SK-N-MC (cell line): ENCODE measurements around the gene NSMCE4A.

Source experiments
- DNase-seq: peaks from one replicate; pipeline ENCODE4 v3.0.0-alpha.2; 2011; ENCODE audit warnings: low read depth, low spot score
- H3K27ac ChIP-seq: fragments of 200-600 bp; sonication (generic); 2 replicates; pipeline ENCODE4 v1.5.1; 2016; ENCODE audit warnings: mixed run types
- H3K36me3 ChIP-seq: fragments of 200-600 bp; sonication (generic); 2 replicates; pipeline ENCODE4 v1.6.1; 2017; ENCODE audit warnings: antibody characterized with exemption, low read length, mixed read lengths; ENCODE audit not compliant: insufficient read depth
- H3K4me3 ChIP-seq: fragments of 200-600 bp; sonication (generic); 2 replicates; pipeline ENCODE4 v1.5.1; 2016
- H3K9ac ChIP-seq: fragments of 200-600 bp; sonication (generic); 2 replicates; pipeline ENCODE4 v1.8.0; 2017; ENCODE audit warnings: mixed run types, mixed read lengths; ENCODE audit not compliant: insufficient read length
- H3K9me3 ChIP-seq: fragments of 200-600 bp; sonication (generic); 2 replicates; pipeline ENCODE4 v1.6.1; 2017; ENCODE audit warnings: low read depth, mild to moderate bottlenecking, antibody characterized with exemption, low read length, moderate library complexity, mixed read lengths
- EZH2 ChIP-seq: fragments of 200-600 bp; sonication (generic); IDR thresholded peaks from one replicate; pipeline ENCODE4 v1.6.1; 2017; ENCODE audit warnings: antibody characterized with exemption
- FOXP2 ChIP-seq: optimal IDR thresholded peaks from 2 replicates; pipeline ENCODE3; 2011; ENCODE audit warnings: mild to moderate bottlenecking, moderate library complexity; ENCODE audit not compliant: insufficient read depth; ENCODE audit errors: extremely low read length, control extremely low read depth
- POLR2AphosphoS5 ChIP-seq: IDR thresholded peaks from 2 replicates; pipeline ENCODE4 v1.6.1; 2012; ENCODE audit warnings: mild to moderate bottlenecking, low read depth, low read length, borderline replicate concordance

The NSMCE4A gene

DNA sequence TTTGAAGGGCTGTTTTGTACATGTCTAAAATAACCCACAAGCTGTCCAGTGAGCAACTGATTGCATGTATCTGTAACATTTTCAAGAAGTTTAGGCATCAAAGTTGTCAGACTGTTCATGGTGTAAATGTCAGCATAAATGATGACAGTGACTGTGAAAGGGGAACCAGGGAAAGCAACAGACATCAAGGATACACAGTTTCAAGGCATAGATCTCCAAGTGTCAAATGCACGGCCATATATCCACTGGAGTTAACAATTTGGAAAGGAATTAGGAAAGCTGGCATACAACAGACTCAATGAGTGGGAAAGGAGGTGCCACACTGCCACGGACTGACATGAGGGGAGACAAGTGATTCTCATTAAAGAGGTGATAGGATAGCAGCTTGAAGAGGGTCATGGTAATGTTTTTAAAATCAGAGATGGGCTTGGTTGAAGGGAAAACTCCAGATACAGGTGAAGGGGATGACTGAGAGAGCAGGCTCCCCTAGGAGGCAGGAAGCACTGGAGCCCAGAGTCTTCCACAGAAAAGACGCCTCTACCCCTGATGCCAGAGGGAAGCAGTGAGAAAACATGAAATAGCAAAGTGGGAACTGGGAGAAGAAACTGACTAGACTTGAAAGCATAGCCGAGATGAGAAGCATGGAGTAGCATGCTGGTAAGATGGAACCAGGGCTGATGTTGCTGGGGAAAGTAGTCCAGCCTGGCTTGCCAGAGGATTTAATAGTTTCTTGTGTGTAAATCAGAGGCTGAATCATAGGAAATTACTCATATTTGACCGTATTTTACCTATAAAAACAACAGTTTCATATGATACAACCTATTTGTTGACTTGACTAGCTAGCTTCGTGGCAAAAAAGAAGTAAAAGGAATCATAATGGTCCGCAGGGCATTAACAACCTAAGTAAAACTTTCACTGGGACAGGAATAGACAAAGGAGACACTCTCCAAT lies 18.6 kb downstream of the NSMCE4A start:
- H3K9ac ChIP-seq = no peak overlapping the region

GRCh38 chr10:121952226-121952625 lies 22.8 kb downstream of the NSMCE4A start:
- H3K36me3 ChIP-seq = no peaks in the 10 kb centered on the region
- no peak for DNase-seq
- TF ChIP-seq EZH2 (no peak), FOXP2 (no peak), POLR2AphosphoS5 (no peak)
- no peak overlapping the region for H3K9ac ChIP-seq
- no peaks in the 10 kb centered on the region for H3K9me3 ChIP-seq
- no peak overlapping the region for H3K4me3 ChIP-seq
- no peak overlapping the region for H3K27ac ChIP-seq

More for the DNA sequence above, 18.6 kb downstream of the NSMCE4A start:
- Histone ChIP-seq H3K36me3 (peaks cover 7% of the 10 kb centered on the region), H3K27ac (no peak overlapping the region), H3K4me3 (no peak overlapping the region), H3K9me3 (no peaks in the 10 kb centered on the region)
- no peak for DNase-seq
- no peak for TF ChIP-seq POLR2AphosphoS5
- TF ChIP-seq FOXP2 = no peak
- no peak for TF ChIP-seq EZH2

DNA sequence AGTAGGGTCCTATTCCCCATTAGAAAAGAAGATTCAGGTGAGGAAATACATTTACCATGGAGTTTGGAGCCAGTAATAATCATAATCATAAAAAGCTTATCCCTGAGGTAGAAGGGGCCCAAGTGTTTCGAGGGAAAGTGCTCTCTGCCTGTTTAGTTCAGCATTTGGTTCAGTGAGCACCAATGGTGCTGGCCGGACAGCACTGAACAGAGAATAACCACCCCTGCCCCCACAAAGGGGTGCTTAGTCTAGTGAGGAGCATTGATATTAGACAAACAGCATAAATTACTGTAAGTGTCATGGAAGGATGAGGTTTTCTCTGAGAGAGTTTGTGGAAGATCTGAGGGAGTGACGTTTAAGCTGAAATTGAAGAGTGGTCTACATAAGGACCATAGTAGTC lies 25.6 kb downstream of the NSMCE4A start:
- Histone ChIP-seq H3K9ac (no peak overlapping the region), H3K36me3 (no peaks in the 10 kb centered on the region), H3K9me3 (no peaks in the 10 kb centered on the region), H3K27ac (no peak overlapping the region), H3K4me3 (no peak overlapping the region)
- no peak for TF ChIP-seq EZH2
- no peak for TF ChIP-seq FOXP2
- no peak for TF ChIP-seq POLR2AphosphoS5
- DNase-seq = no peak

DNA sequence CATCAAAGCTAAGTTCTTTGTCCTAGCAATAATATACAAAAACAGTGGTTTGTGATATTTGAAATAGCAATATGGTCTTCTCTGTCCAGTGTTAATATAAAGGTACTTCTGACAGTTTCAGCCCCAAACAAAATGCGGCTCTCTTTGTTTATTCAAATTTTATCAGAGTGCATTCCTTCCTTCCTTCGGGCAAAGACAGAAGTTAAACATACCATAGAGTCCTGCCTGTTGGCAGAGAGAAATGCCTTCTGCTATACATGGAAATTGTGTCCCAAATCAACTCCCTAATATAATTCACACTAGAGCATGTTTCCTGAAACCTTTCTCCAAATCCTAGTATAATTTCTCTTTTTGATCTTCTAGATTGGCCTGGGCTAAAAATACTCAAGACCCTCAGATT lies 26.0 kb downstream of the NSMCE4A start:
- H3K36me3 ChIP-seq = no peaks in the 10 kb centered on the region
- no peaks in the 10 kb centered on the region for H3K9me3 ChIP-seq

DNA sequence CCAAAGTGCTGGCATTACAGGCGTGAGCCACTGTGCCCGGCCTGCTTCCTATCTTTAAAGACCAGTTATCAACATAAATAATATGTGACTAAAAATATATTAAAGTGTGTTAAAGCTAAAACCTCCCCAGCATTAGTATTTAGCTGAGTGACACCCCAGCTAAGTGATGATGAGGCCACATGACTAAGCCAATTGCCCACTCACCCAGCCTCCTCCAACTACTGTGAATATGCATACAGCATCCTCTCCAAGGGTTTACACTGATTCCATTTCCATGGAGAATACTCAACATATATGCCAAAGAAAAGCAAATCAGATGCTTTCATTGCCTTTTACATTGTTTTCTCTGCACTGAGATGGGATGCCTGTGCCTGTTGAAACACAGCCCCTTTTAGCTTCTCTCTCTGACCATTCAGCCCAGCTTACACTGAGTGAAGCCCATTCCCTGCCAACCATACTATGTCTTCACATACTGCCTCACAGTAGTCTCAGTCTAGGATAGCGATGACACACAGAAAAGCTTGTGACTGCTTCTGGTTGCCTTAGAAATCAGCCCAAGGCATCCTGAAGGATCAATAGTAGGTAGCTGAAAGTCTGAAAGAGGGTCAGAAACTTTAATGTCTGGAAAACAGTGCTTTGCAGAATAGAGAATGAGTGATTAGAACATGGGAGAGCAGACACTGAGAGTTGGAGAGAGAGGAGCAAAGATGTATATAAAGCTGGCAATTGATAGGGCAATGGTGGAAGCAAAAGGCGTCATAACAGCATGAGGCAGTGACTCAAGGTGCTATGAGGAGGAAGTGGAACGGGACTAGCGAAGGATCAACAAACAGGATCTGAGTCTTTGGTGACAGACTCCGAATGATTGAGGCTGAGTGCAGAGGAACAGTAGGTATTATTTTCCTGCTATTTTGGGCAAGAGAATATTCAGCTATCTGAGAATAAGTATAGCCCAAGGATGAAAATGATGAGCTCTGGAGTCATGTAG lies 27.4 kb downstream of the NSMCE4A start:
- DNase-seq = no peak
- no peak for TF ChIP-seq FOXP2
- no peak for TF ChIP-seq EZH2
- no peak for TF ChIP-seq POLR2AphosphoS5
- no peak overlapping the region for H3K27ac ChIP-seq

More for the DNA sequence above, 26.0 kb downstream of the NSMCE4A start:
- TF ChIP-seq POLR2AphosphoS5 = no peak
- TF ChIP-seq FOXP2 = no peak
- no peak for TF ChIP-seq EZH2
- Histone ChIP-seq H3K4me3 (no peak overlapping the region), H3K9ac (no peak overlapping the region), H3K27ac (no peak overlapping the region)
- DNase-seq = no peak

DNA sequence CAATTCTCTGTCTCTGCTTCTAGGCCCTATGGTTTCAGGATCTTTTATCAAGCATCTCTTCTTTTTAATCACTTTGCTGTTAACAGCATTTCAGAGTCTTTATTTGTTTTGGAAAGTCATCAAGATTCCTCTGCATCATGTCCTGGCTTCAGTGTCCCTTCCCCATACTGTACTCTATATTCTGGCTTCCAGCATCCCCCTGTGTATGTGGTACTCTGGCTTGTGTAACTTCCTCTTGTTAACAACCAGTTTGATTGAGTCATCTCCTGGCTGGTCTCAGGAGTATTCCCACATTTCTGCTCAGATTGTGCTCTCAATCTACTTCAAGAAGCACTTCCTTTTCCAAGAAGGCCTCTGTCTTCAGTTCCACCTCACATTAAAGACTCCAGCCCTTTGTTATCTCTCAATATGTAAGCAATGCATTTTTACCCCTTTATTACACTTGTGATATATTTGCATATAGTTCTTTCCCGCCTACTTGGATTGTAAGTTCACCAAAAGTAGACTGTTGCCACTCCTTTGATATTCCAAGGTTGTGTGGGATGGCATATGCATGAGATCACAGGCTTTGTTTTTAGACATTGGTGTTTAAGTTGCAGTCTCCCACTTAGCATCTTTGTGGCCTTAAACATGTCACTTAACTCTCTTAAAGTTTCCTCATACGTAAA lies 32.1 kb downstream of the NSMCE4A start:
- TF ChIP-seq EZH2 (no peak), FOXP2 (no peak), POLR2AphosphoS5 (no peak)
- DNase-seq = no peak
- Histone ChIP-seq H3K4me3 (no peak overlapping the region), H3K9me3 (no peaks in the 10 kb centered on the region), H3K27ac (no peak overlapping the region), H3K9ac (no peak overlapping the region), H3K36me3 (no peaks in the 10 kb centered on the region)

More for the DNA sequence above, 27.4 kb downstream of the NSMCE4A start:
- Histone ChIP-seq H3K9ac (no peak overlapping the region), H3K36me3 (no peaks in the 10 kb centered on the region), H3K9me3 (no peaks in the 10 kb centered on the region), H3K4me3 (no peak overlapping the region)

DNA sequence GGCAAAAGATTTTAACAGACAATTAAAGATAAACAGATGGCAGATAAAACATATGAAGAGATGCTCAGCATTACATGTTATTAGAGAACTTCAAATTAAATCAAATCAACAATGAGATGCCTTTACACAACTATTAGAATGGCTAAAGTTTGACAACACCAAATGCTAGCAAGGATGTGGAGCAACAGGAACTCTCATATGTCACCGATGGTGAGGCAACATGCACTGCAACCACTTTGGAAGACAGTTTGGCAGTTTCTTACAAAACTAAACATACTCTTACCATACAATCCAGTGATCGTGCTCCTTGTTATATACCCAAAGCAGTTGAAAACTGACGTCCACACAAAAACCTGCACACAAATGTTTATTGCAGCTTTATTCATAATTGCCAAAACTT lies 33.5 kb downstream of the NSMCE4A start:
- Histone ChIP-seq H3K9ac (no peak overlapping the region), H3K9me3 (no peaks in the 10 kb centered on the region), H3K27ac (no peak overlapping the region), H3K4me3 (no peak overlapping the region), H3K36me3 (no peaks in the 10 kb centered on the region)
- DNase-seq = no peak
- TF ChIP-seq FOXP2 (no peak), EZH2 (no peak), POLR2AphosphoS5 (no peak)
